IMR-90 (cell line): ENCODE measurements around the gene NTM. TPM values are rescaled to one million over a fixed set of nuclear protein-coding genes. Genes with fewer than 3 reads are reported as not detected.

ENCODE experiments used
- ATAC-seq: fragments of 200-7000 bp; cut with Tn5 transposase; 2 replicates; pipeline ENCODE4 v1.9.1; 2020; ENCODE audit warnings: low read depth, mild to moderate bottlenecking, moderate library complexity
- BruUV-seq: library from RNA; stranded (reverse); fragments of 400-500 nt; replicated peaks from 2 replicates; lab custom pipeline; 2021; lab: Mats Ljungman, UMichigan
- CTCF ChIA-PET: fragments of 300-600 bp; formaldehyde crosslinking; extraction: SDS; loops from one replicate; lab custom pipeline; 2021; ENCODE audit warnings: antibody characterized with exemption; lab: Yijun Ruan, JAX
- POLR2A ChIA-PET: fragments of 300-600 bp; sonication (Branson Sonifier 250); formaldehyde crosslinking; loops from one replicate; lab custom pipeline; 2022; ENCODE audit warnings: antibody characterized with exemption; ENCODE audit not compliant: unreplicated experiment; lab: Charles Lee
- DNase-seq: peaks from one replicate; pipeline ENCODE4 v3.0.0; 2013
- H2AFZ ChIP-seq: replicated peaks from 2 replicates; pipeline ENCODE3; 2013; ENCODE audit warnings: low read length, mild to moderate bottlenecking; ENCODE audit not compliant: poor library complexity
- H2AK5ac ChIP-seq: 2 replicates; pipeline ENCODE4 v1.6.1; 2013; ENCODE audit warnings: low read depth, low read length, inconsistent platforms
- H2AK9ac ChIP-seq: replicated peaks from 2 replicates; pipeline ENCODE3; 2013; ENCODE audit warnings: mild to moderate bottlenecking, low read depth, low read length, moderate library complexity; ENCODE audit not compliant: poor library complexity
- H2BK120ac ChIP-seq: 2 replicates; pipeline ENCODE4 v1.6.1; 2013; ENCODE audit warnings: low read depth, low read length, inconsistent platforms
- H2BK15ac ChIP-seq: 3 replicates; pipeline ENCODE4 v1.6.1; 2013; ENCODE audit warnings: low read depth, low read length, inconsistent platforms
- H2BK20ac ChIP-seq: 2 replicates; pipeline ENCODE4 v1.6.1; 2013; ENCODE audit warnings: low read depth, mild to moderate bottlenecking, inconsistent platforms, low read length, moderate library complexity
- H2BK5ac ChIP-seq: 2 replicates; pipeline ENCODE4 v1.6.1; 2013; ENCODE audit warnings: mild to moderate bottlenecking, low read depth, low read length, inconsistent platforms; ENCODE audit not compliant: poor library complexity, severe bottlenecking
- H3K14ac ChIP-seq: replicated peaks from 2 replicates; pipeline ENCODE4 v1.6.1; 2013; ENCODE audit warnings: low read depth, low read length, inconsistent platforms
- H3K18ac ChIP-seq: 2 replicates; pipeline ENCODE4 v1.6.1; 2013; ENCODE audit warnings: low read depth, low read length, control low read depth
- H3K23ac ChIP-seq: 2 replicates; pipeline ENCODE4 v1.6.1; 2013; ENCODE audit warnings: low read depth, low read length, inconsistent platforms
- H3K27ac ChIP-seq: 2 replicates; pipeline ENCODE4 v1.5.1; 2013; ENCODE audit warnings: mild to moderate bottlenecking, control low read depth, low read length; ENCODE audit not compliant: insufficient read depth
- H3K27me3 ChIP-seq: 2 replicates; pipeline ENCODE4 v1.6.1; 2013; ENCODE audit warnings: low read length; ENCODE audit not compliant: control insufficient read depth, insufficient read depth
- H3K36me3 ChIP-seq: 2 replicates; pipeline ENCODE4 v1.6.1; 2013; ENCODE audit warnings: low read length, mixed read lengths; ENCODE audit not compliant: control insufficient read depth, insufficient read depth
- H3K4ac ChIP-seq: 2 replicates; pipeline ENCODE4 v1.6.1; 2013; ENCODE audit warnings: low read depth, low read length, inconsistent platforms
- H3K4me1 ChIP-seq: 2 replicates; pipeline ENCODE4 v1.6.1; 2013; ENCODE audit warnings: low read length, mixed read lengths; ENCODE audit not compliant: control insufficient read depth, insufficient read depth
- H3K4me2 ChIP-seq: 2 replicates; pipeline ENCODE4 v1.6.1; 2013; ENCODE audit warnings: low read depth, mild to moderate bottlenecking, control low read depth, low read length, moderate library complexity
- H3K4me3 ChIP-seq: 2 replicates; pipeline ENCODE4 v1.5.1; 2013; ENCODE audit warnings: low read depth, mild to moderate bottlenecking, control low read depth, low read length, moderate library complexity; ENCODE audit not compliant: insufficient read depth
- H3K56ac ChIP-seq: 2 replicates; pipeline ENCODE4 v1.6.1; 2013; ENCODE audit warnings: low read length, inconsistent platforms; ENCODE audit not compliant: insufficient read depth; ENCODE audit errors: extremely low read depth
- H3K79me1 ChIP-seq, 2 experiments: 2 replicates each; pipeline ENCODE4 v1.6.1; 2013; ENCODE audit warnings: low read length in 2 of 2, inconsistent platforms in 1 of 2, low read depth in 1 of 2
- H3K9ac ChIP-seq: 2 replicates; pipeline ENCODE4 v1.6.1; 2013; ENCODE audit warnings: low read depth, low read length, control low read depth
- H3K9me1 ChIP-seq: 2 replicates; pipeline ENCODE4 v1.6.1; 2013; ENCODE audit warnings: low read length, inconsistent platforms; ENCODE audit not compliant: insufficient read depth
- H3K9me3 ChIP-seq: 2 replicates; pipeline ENCODE4 v1.6.1; 2013; ENCODE audit warnings: low read length; ENCODE audit not compliant: control insufficient read depth, insufficient read depth
- H4K20me1 ChIP-seq: 2 replicates; pipeline ENCODE4 v1.6.1; 2013; ENCODE audit warnings: low read length, inconsistent platforms; ENCODE audit not compliant: insufficient read depth
- H4K5ac ChIP-seq: 2 replicates; pipeline ENCODE4 v1.6.1; 2013; ENCODE audit warnings: mild to moderate bottlenecking, low read depth, low read length, control low read depth
- H4K8ac ChIP-seq, 2 experiments: 2 replicates each; pipeline ENCODE4 v1.6.1; 2013; ENCODE audit warnings: low read depth in 2 of 2, low read length in 2 of 2, control low read depth in 1 of 2, inconsistent platforms in 1 of 2
- H4K91ac ChIP-seq: 2 replicates; pipeline ENCODE4 v1.6.1; 2013; ENCODE audit warnings: low read depth, low read length, inconsistent platforms; ENCODE audit not compliant: insufficient read depth
- BHLHE40 ChIP-seq: fragments of 150-350 bp; IDR thresholded peaks from 2 replicates; pipeline ENCODE4 v1.6.1; 2016; ENCODE audit warnings: mild to moderate bottlenecking, low read depth, low read length
- CEBPB ChIP-seq: IDR thresholded peaks from 2 replicates; pipeline ENCODE4 v1.6.1; 2012; ENCODE audit warnings: low read depth, low read length, improper control_type of control experiment
- CHD1 ChIP-seq: IDR thresholded peaks from 2 replicates; pipeline ENCODE4 v1.6.1; 2012; ENCODE audit warnings: low read depth, low read length, improper control_type of control experiment
- FOS ChIP-seq: fragments of 150-350 bp; IDR thresholded peaks from 2 replicates; pipeline ENCODE4 v1.6.1; 2016; ENCODE audit warnings: low read depth, low read length
- MAFK ChIP-seq: IDR thresholded peaks from 2 replicates; pipeline ENCODE4 v1.6.1; 2012; ENCODE audit warnings: low read depth, low read length, improper control_type of control experiment
- MAZ ChIP-seq: IDR thresholded peaks from 2 replicates; pipeline ENCODE4 v1.6.1; 2012; ENCODE audit warnings: low read depth, mild to moderate bottlenecking, low read length, improper control_type of control experiment, moderate library complexity, borderline replicate concordance
- MXI1 ChIP-seq: IDR thresholded peaks from 2 replicates; pipeline ENCODE4 v1.6.1; 2012; ENCODE audit warnings: low read depth, mild to moderate bottlenecking, low read length, moderate library complexity, borderline replicate concordance
- NFE2L2 ChIP-seq: fragments of 150-350 bp; IDR thresholded peaks from 2 replicates; pipeline ENCODE4 v1.6.1; 2016; ENCODE audit warnings: low read depth, mild to moderate bottlenecking, low read length
- POLR2A ChIP-seq: IDR thresholded peaks from 2 replicates; pipeline ENCODE4 v1.6.1; 2012; ENCODE audit warnings: mild to moderate bottlenecking, low read depth, low read length
- RAD21 ChIP-seq: IDR thresholded peaks from 2 replicates; pipeline ENCODE4 v1.6.1; 2012; ENCODE audit warnings: low read length, improper control_type of control experiment
- RCOR1 ChIP-seq: IDR thresholded peaks from 2 replicates; pipeline ENCODE4 v1.6.1; 2012; ENCODE audit warnings: mild to moderate bottlenecking, low read length, improper control_type of control experiment; ENCODE audit not compliant: insufficient replicate concordance
- RFX5 ChIP-seq: IDR thresholded peaks from 2 replicates; pipeline ENCODE4 v1.8.0; 2012; ENCODE audit warnings: low read depth, mild to moderate bottlenecking, low read length, moderate library complexity
- SMC3 ChIP-seq: fragments of 150-350 bp; IDR thresholded peaks from 2 replicates; pipeline ENCODE4 v1.6.1; 2016; ENCODE audit warnings: low read depth, mild to moderate bottlenecking, antibody characterized with exemption, low read length, moderate library complexity
- USF2 ChIP-seq: fragments of 150-350 bp; IDR thresholded peaks from 2 replicates; pipeline ENCODE4 v1.6.1; 2017; ENCODE audit warnings: mild to moderate bottlenecking, antibody characterized with exemption, low read length, low read depth
- WGBS, 2 experiments: methylation state at CpG; one replicate each; pipeline versions ENCODE4 v1.1.5 to v1.1.7; 2013; ENCODE audit warnings: missing lambda C conversion rate in 2 of 2; ENCODE audit not compliant: insufficient read length in 1 of 2; ENCODE audit errors: extremely low coverage in 2 of 2; 5-methylcytosine and 5-hydroxymethylcytosine counted together
- dilution Hi-C: fragments of 300-500 bp; cut with HindIII; formaldehyde crosslinking; loops from one replicate; pipeline ENCODE4 v1.14.3; 2018; ENCODE audit warnings: low sequenced_read_pairs; ENCODE audit not compliant: unreplicated experiment
- in situ Hi-C: fragments of 300-500 bp; cut with MboI; formaldehyde crosslinking; loops from 3 replicates; pipeline ENCODE4 v1.14.3; 2019; ENCODE audit warnings: low sequenced_read_pairs, inconsistent platforms, mixed read lengths
- intact Hi-C: fragments of 100-400 bp; cut with micrococcal nuclease; formaldehyde crosslinking; loops from 2 replicates; pipeline ENCODE4 v1.10.0; 2022
- polyA plus RNA-seq, 3 experiments: library from polyadenylated mRNA; depleted of rRNA; stranded (reverse); fragments of >200 nt; gene quantifications; 2 replicates each; pipeline ENCODE4 v1.2.3, GENCODE V29; 2012; ENCODE audit warnings: low replicate concordance in 1 of 3
- total RNA-seq: library from RNA; depleted of rRNA; stranded (reverse); fragments of >200 nt; gene quantifications from 2 replicates; pipeline ENCODE4 v1.2.3, GENCODE V29; 2012
- TF ChIP-seq, protein P1 (sequence below): conservative IDR thresholded peaks from 2 replicates; pipeline ENCODE4 v1.5.1; 2012; ENCODE audit warnings: mild to moderate bottlenecking, low read depth, low read length, improper control_type of control experiment
- TF ChIP-seq, protein P2 (sequence below): fragments of 150-350 bp; IDR thresholded peaks from 2 replicates; pipeline ENCODE4 v1.6.1; 2016; ENCODE audit warnings: low read depth, mild to moderate bottlenecking, low read length, moderate library complexity, borderline replicate concordance

NTM gene
- total and polyA plus RNA-seq, 2 of the 4 experiments (the other 2 are of a cell fraction), result 19.5 to 25.5 TPM

DNA sequence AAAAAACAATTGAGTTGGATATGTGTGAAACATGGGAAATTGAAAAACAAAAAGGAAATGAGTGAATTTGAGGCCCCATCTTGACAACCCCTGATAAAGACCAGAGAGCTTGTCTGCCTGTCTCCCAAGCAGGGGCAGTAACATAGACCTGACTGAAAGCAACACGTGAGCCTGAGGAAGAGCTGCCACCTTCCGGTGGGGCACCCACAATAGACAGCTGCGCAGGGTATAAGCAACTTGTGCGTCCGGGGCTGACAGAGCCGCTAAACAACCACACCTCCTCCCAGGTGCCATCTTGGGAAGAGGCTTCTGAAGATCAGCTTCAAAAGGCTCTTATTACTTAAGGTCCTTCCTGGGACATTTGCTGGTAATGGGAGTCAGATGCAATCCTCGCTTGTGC is 166.8 kb downstream of the NTM start:
- no peak overlapping the region for H3K4me2 ChIP-seq
- no peak overlapping the region for H3K4me3 ChIP-seq
- no peak overlapping the region for H3K18ac ChIP-seq
- no peak overlapping the region for H2BK5ac ChIP-seq
- no peaks in the 10 kb centered on the region; the same call in 1 of the 2 replicates for H3K27me3 ChIP-seq
- no peak for DNase-seq
- dilution Hi-C loops, result no loop called here
- no peak overlapping the region for H4K5ac ChIP-seq
- H3K56ac ChIP-seq, result no peak overlapping the region
- no peak for ATAC-seq
- no peak overlapping the region for H3K4ac ChIP-seq
- H3K79me1 ChIP-seq, result no peaks in the 10 kb centered on the region
- H2BK20ac ChIP-seq, result no peak overlapping the region
- CTCF ChIA-PET, result no interaction called here
- H2AK9ac ChIP-seq, result no peak overlapping the region
- H3K36me3 ChIP-seq, result no peaks in the 10 kb centered on the region
- no peak overlapping the region for H2BK120ac ChIP-seq
- no peak overlapping the region for H4K8ac ChIP-seq
- H4K20me1 ChIP-seq, result no peaks in the 10 kb centered on the region
- H3K14ac ChIP-seq, result no peak overlapping the region
- TF ChIP-seq RFX5 (no peak), CEBPB (no peak), SMC3 (no peak), POLR2A (no peak), RAD21 (no peak), CHD1 (no peak), RCOR1 (no peak), NFE2L2 (no peak), MAZ (no peak), BHLHE40 (no peak), MXI1 (no peak), MAFK (no peak), FOS (no peak), USF2 (no peak)
- TF ChIP-seq, protein P1, sequence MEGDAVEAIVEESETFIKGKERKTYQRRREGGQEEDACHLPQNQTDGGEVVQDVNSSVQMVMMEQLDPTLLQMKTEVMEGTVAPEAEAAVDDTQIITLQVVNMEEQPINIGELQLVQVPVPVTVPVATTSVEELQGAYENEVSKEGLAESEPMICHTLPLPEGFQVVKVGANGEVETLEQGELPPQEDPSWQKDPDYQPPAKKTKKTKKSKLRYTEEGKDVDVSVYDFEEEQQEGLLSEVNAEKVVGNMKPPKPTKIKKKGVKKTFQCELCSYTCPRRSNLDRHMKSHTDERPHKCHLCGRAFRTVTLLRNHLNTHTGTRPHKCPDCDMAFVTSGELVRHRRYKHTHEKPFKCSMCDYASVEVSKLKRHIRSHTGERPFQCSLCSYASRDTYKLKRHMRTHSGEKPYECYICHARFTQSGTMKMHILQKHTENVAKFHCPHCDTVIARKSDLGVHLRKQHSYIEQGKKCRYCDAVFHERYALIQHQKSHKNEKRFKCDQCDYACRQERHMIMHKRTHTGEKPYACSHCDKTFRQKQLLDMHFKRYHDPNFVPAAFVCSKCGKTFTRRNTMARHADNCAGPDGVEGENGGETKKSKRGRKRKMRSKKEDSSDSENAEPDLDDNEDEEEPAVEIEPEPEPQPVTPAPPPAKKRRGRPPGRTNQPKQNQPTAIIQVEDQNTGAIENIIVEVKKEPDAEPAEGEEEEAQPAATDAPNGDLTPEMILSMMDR, result no peak
- TF ChIP-seq, protein P2, sequence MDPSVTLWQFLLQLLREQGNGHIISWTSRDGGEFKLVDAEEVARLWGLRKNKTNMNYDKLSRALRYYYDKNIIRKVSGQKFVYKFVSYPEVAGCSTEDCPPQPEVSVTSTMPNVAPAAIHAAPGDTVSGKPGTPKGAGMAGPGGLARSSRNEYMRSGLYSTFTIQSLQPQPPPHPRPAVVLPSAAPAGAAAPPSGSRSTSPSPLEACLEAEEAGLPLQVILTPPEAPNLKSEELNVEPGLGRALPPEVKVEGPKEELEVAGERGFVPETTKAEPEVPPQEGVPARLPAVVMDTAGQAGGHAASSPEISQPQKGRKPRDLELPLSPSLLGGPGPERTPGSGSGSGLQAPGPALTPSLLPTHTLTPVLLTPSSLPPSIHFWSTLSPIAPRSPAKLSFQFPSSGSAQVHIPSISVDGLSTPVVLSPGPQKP, result no peak
- no peak overlapping the region for H3K9ac ChIP-seq
- no peak overlapping the region for H2BK15ac ChIP-seq
- POLR2A ChIA-PET, result no interaction called here
- no peaks in the 10 kb centered on the region for H3K4me1 ChIP-seq
- no peak overlapping the region for H2AFZ ChIP-seq
- no TSS peak for BruUV-seq
- H3K9me3 ChIP-seq, result no peaks in the 10 kb centered on the region
- no peak overlapping the region for H4K91ac ChIP-seq
- no CpG with 5 or more reads among the region's 7 CpGs for WGBS, 2 experiments
- H2AK5ac ChIP-seq, result no peak overlapping the region
- no peak overlapping the region for H3K27ac ChIP-seq
- intact Hi-C loops, result loop anchor here (10.0 kb wide), 1 partner anchor 1728 kb away; no protein-coding TSS in a partner anchor
- in situ Hi-C loops, result no loop called here
- no peak overlapping the region for H3K23ac ChIP-seq
- no peaks in the 10 kb centered on the region for H3K9me1 ChIP-seq
